ENCODE data around the gene SETD6.
"Not testable (repeated sequence)": the region's sequence is repeated elsewhere in the genome, so short reads cannot be mapped to it uniquely, and the experiment has no call there.

The SETD6 gene, protein sequence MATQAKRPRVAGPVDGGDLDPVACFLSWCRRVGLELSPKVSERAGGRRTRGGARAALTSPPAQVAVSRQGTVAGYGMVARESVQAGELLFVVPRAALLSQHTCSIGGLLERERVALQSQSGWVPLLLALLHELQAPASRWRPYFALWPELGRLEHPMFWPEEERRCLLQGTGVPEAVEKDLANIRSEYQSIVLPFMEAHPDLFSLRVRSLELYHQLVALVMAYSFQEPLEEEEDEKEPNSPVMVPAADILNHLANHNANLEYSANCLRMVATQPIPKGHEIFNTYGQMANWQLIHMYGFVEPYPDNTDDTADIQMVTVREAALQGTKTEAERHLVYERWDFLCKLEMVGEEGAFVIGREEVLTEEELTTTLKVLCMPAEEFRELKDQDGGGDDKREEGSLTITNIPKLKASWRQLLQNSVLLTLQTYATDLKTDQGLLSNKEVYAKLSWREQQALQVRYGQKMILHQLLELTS

DNA sequence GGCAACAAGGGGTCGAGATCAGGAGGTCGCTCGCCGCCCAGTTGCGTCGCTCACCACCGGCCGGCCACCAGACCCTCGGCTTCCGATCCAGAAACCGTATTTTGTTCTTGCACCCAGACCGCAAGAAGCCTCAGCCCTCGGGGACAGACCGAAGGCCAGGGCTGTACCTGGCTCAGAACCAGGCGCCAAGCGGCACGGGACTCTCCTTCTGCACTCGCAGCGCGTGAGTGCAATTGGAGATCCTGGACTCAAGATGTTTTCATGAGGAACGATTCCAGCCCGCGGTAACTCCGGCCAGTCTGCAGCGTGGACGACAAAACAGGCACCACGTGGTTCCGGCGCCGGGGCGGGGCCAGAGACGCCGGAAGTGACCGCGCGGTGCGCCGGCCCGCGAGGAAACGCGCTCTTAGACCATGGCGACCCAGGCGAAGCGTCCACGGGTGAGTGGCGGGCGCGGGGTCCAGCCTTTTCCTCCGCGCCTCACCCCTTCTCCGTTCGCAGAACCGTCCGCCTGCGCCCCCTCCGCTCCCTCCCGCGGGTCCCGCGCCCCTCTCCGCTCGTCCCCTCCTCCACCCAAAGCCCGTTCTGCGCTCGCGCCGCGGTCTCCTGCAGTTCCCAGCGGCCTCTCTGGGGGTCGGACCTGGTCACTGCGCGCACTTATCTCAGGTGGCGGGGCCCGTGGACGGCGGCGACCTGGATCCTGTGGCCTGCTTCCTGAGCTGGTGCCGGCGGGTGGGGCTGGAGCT lies at the start of gene SETD6:
Gene SETD6, plus strand, starts transcription at position 393 of the 746 bp plus-strand sequence. Its CDS starts 21 bp downstream, at position 414.
- DNase-seq, result no peak

DNA sequence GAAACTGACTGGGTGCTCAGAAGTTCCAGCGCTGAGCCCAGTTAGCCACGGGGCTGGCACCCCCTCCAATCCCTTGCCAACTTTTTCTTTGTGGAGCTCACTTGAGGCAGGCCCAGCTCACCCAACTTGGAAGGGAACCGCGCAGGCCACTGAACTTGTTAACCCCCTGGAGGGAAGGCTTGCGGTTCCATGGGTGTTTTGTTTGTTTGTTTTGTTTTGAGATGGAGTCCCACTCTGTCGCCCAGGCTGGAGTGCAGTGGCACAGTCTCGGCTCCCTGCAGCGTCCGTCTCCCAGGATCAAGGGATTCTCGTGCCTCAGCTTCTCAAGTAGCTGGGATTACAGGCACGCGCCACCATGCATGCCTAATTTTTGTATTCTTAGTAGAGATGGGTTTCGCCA lies 49.5 kb upstream of the SETD6 start:
- DNase-seq, result no peak

DNA sequence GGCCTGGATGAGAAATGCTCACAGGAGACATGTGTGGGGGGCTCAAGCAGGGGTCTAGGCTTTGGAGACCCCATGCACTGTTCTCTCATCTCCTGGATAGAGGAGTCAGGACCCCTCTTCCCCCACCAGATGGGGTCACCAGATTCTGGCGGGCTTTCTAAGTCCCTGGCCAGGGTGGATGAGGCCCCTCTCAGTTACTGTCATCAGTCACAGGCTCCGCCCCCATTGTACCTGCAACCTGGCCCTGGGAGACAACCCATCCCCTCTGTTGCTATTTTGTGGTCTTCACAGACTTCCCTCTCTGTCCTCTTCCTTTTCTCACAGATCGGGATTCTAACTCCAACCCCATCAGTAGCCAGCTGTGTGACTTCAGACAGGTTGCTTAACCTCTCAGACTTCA lies 48.9 kb upstream of the SETD6 start:
- no peak for DNase-seq

DNA sequence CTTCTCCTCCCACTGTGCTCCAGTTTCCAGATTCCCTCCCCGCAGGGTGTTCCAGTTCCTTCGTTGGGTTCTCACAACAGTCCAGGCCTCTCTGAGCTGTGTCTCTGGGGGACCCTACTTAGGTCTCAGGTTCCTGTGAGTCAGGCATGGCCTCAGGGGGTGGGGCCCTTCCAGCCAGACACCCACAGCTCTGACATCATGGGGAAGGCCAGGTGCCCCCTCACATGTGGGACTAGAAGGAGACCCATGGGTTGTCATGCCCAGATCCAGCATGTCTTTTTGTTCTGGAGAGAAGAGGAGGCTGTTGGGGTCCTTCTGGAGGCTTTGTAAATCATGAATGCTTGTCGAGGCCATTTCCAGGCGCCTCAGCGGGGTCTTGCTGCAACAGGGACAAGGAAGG lies 47.4 kb upstream of the SETD6 start:
- no peak for DNase-seq

DNA sequence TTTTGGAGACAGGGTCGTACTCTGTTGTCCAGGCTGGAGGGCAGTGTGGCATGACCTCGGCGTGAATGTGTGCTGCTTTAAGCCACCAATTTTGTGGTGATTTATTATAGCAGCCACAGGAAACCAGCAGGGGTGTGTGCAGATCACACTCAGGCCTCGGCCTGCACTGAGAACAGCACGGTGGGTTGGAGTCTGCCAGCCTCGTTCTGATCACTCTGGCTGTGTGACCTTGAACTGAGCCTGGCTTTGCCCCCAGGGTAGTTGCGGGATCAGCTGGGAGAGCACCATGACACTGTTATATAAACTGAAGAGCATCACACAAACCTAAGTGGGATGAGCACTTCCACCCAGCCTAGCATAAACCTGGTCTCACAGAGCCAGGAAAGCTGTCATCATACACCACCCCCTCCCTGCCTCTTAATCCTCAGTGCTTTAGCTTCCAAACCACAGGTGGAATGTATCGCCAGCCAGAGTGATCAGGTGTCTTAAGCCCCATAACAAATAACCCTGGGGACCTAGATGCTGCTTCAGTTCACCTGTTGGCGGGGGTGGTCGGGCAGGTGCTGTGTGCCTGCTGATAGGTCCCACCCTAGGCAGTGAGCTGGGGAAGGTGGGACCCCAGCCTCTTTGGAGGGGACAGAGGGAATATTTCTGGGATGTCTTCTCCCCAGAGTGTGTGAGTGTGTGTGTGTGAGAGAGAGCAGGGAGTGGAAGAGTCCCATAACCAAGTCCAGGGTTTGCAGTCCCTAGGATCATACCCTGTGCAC lies 43.9 kb upstream of the SETD6 start:
- no peak for DNase-seq

DNA sequence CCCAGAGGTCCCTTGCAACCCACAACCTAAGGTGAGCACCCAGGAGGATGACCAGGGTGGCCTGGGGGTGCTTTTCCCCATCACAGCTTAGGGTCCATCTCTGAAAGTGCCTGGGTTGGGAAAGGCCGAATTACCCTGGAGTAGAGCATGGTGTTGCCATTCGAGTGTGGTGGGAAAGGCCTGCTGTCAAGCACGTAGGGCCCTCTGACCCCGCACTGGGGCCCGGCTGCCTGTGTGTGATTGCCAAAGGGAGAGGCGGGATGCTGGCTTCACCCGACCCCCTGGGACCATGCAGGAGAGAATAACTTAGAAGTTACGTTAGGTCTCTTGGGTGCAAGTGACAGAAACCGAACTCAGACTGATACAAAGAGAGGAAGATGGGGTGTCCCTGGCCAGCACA lies 43.1 kb upstream of the SETD6 start:
- no peak for DNase-seq

DNA sequence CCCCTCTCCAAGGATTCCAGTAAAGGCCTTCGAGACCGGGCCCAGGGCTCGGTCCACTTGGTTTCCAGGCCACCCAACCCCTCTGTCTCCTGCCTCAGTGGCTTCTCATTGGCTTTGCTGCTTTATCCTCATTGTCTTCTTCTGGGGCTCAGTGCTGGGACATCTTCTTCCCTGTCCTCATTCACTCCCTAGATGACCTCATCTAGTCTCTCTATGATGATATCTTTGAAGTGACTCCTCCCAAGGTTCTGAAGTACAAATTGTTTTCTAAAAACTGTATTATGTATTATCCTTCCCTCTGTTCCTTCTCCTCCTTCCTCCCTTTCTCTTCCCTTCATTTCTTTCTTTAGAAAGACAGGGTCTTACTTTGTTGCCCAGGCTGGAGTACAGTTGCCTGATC lies 42.5 kb upstream of the SETD6 start:
- no peak for DNase-seq

DNA sequence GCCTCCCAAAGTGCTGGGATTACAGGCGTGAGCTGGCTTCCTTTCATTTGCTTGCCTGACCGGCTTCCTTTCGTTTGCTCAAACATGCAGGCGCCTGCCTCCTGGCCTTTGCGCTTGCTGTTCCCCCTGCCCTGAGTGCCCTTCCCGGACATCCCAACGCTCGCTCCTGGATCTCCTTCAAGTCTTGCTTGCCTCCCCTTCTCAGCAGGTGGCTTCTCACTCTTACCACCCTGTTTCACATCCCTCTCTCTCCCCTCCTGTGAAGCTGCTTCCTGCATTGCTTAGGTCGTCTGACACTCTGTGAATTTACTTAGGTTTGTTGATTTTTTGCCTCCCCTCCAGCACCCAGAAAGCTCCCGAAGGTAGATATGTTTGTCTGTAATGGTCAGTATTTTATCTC lies 41.0 kb upstream of the SETD6 start:
- DNase-seq, result no peak

DNA sequence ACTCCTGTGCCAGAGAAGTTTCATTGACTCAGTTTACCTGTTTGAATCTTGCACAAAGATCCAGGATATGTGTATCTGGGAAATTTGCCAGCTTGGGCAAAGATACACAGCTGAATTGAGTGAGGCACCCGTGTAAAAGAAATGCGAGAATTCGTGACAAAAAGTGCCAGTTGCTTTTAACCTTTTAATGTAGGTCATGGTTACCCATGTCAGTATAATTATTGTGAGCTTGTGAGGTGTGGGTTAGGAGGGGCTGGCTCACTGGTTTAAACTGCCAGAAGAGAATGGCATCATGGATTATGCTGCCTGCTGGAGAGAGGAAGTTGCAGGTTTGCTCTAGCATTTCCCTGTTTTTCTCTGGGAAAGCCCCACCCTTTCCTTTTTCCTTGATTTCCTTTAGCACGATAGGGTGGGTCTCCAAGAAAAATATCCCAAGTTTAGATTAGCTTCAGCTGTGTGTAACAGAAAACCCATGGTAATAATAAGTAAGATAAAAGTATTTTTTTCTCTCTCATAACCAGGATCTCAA lies 40.2 kb upstream of the SETD6 start:
- no peak for DNase-seq

DNA sequence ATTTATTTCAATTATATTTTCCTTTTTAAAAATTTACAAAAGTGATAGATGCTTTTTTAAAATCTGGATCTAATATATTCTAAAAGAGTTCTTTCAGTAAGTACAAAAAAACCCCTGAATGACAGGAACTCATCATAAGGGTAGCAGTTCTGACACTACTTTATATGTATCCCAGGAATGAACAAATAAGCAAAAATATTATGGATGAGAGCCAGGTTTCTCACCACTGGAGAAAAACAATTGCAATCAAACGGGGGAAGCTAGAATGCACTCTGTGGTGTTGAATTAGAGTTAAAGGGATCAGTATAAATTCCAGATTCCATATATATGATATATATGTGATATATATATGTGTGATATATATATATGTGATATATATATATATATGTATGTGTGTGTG lies 38.5 kb upstream of the SETD6 start:
- DNase-seq, result no peak

DNA sequence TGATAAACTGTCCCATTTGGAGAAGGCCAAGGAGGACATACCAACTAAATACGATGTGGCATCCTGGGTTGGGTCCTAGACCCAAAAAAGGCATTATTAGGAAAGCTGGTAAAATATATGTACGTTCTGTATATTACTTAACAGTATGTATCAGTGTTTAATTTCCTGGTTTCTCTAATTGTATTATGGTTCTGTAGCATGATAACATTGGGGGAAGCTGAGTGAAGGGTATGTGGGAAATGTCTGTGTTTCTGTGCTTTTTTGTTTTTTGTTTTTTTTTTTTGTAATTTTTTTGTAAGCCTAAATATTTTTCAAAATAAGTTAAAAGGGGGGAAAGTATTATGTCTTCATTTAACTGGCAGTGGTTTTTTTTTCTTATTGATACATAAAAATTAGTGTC lies 36.9 kb upstream of the SETD6 start:
- no peak for DNase-seq

DNA sequence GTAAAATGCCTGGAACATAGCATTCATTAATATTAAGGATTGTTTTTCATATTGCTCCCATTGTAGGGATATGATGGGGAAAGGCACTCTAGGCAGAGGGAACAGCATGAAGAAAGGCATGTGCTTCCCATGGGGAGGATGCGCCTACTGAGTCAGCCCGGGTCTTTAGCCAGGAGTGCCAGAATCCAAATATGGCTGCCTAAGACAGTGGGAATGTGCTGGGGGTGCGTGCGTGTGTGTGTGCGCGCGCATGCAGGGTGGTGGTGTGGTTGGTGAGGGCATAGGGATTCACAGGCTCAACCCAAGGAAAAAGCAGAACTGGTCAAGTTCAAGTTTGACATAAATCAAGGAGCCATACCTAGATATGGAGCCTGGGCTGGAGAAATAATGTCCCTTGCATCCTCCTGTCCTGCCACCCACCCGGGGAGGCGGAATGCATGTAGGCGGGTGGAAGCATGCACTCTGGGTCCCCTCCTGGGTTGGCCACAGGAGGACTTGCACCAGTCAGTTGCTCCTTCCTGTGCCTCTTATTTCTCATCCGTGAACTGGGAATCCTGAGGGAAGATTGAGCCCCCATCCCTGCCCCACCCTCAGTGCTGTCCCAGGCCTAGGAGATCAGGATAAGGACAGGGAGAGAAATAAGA lies 34.0 kb upstream of the SETD6 start:
- DNase-seq, result no peak

DNA sequence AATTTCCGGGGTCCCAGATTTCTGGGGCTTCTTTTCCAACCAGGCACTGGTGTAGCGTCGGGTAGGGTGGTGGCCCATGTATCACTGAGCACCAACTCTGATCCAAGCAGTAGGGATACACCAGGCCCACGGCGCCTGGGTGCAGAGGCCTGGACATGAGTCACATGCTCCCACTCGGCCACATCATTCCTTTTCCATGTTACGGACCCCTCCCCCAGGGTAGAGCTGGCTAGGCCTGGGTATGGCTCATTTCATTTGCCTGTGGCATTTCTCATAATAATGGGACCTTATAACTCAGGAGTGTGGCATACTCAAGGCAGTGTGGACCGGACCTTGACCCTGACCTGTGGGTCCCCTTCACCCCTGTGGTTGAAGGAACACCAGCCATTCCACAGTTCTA lies 33.4 kb upstream of the SETD6 start:
- DNase-seq, result no peak

DNA sequence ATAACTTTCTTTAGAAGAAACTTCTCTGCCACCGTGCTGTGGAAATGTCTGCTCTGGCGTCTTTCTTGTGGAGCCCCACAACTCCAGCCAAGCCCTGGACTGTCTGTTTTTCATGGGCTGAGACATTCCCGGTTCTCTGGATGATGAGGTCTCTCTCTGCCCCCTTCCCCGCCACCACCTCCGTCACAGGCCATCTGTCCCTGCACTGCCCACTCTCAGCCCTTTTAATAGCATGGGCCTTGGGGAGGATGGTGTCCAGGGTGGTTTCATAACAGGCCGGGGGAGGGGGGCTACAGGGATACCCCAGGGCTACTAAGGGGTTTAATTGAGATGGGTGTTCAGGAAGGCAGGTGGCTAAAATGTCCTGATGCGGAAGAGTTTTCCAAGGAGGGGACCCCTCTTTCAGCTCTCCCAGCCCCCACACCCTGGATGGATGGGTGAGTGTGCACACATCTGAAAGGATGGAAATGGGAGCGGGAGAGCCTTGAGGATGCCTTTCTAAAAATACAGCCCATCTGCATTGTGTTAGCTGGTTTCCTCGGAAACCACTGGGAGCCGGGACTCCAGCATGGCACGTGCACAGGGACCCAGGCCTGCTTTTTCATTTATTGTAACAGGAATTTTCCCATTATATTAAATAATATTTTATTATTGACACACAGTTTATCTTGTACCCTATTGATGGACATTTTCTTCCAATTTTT lies 30.0 kb upstream of the SETD6 start:
- DNase-seq, result no peak

DNA sequence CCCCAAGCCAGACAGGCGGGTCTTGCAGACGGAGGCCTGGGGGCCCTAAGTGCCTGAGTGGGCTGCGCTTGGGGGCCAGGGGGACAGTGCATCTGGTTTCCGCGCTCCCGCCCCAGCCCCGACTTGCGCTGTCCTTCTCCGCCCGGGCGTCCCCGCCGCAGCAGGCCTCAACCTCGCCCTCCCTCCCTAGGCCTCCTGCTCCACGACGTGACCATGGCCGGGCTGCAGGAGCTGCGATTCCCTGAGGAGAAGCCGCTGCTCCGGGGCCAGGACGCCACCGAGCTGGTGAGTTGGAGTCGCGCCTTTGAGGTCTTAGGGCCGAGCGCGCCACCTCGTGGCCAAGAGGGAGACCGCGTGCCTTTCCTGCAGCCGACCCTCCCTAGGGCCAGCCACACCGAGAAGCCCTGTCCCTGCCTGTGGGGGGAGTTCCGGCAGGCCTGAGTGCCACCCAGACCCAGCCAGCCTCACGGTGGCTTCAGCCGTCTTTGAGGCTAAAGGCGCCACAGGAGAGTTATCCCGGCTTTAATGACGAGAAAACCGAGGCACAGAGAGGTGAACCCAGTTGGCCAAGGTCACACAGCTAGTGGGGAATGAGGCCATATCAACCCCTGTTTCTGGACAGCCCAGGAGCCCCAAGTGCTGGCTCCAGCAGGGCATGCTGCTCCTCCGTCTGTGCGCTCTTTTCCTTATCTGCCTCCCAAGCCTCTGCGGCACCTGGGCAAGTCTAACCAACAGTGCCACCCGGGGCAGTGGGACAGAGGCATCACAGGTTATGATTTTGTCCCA lies 27.6 kb upstream of the SETD6 start:
- no peak for DNase-seq

DNA sequence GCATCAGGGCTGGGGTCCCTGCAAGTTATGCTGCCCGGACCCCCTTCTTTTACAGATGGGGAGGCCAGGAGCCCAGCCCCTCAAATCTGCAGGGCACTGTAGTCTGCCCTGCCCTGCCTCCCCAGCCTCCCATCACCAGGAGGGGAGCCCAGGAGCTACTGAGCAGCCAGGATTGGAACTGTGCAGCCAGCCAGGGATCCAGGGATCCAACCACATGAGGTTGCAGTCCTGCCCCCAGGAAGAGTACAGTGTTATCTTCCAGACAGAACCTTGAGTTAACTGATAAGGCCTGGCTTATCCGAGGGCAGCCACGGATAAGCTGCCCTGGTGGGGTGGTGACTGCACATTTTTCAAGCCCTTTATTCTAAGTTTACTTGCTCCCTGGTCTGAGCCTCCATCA lies 26.8 kb upstream of the SETD6 start:
- no peak for DNase-seq

DNA sequence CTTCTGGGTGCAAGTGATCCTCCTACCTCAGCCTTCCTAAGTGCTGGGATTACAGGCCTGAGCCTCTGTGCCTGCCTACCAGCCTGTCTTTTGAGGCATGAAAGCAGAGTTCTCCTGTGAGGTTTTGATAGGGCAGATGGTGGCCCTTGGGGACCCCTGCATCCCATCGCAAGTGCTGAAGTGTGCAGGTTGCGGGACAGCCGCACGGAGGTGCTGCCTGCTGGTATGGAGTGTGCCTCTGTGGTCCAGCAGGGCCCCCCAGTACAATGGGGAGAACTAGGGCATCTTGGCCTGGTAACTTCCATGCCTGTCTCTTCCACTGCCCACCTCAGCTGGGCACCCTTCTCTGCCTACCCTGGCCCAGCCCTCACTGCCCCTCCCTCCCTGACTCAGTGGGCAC lies 25.3 kb upstream of the SETD6 start:
- no peak for DNase-seq

DNA sequence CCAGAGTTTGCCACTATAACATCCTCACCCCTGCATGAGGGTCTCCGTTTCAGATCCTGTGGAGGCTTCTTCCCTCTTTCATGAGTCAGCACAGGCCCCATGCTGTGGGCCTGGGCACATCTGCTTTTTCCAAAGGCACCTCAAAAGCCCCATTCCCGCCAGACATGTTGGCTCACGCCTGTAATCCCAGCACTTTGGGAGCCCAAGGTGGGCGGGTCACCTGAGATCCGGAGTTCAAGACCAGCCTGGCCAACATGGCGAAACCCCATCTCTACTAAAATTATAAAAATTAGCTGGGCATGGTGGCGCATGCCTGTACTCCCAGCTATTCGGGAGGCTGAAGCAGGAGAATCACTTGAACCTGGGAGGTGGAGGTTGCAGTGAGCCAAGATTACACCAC lies 24.8 kb upstream of the SETD6 start:
- not testable (repeated sequence) for DNase-seq

DNA sequence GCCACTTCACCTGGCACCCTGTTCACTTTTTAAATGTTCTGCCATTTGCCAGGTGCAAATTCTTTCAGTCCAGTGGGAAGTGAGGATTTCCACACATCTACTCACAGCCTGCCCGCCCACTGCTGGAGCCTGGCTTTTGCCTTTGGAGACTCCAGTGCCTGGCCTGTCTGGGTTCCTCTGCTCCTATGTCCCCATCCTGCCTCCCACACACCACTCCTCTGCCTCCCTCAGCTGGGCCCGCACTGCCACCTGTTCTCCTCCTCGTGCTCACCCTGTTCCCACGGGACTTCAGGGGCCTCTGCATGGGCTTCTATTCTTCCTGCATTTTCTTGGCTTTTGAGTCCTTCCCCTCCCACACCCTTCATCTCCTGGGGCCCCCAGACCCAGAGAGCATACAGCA lies 23.3 kb upstream of the SETD6 start:
- DNase-seq, result no peak

DNA sequence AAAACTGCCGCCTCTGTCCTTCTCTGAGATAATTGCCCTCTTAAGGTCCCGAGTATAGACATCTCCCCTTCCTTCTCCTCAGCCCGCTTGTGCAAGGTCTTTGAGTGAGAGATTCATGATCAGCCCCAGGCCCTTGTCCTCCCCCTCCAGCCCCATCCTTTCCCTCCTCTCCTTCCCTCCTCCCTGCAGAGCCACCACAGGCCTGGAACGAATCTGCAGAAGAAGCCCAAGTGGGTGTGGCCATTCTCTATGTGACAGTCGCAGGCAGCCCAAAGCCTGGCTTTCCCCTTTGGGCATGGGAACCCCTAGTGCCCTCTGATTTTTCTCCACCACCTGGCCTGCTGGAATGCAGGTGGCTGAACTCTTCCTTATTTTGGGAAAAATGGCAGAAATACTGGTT lies 22.6 kb upstream of the SETD6 start:
- DNase-seq, result no peak

DNA sequence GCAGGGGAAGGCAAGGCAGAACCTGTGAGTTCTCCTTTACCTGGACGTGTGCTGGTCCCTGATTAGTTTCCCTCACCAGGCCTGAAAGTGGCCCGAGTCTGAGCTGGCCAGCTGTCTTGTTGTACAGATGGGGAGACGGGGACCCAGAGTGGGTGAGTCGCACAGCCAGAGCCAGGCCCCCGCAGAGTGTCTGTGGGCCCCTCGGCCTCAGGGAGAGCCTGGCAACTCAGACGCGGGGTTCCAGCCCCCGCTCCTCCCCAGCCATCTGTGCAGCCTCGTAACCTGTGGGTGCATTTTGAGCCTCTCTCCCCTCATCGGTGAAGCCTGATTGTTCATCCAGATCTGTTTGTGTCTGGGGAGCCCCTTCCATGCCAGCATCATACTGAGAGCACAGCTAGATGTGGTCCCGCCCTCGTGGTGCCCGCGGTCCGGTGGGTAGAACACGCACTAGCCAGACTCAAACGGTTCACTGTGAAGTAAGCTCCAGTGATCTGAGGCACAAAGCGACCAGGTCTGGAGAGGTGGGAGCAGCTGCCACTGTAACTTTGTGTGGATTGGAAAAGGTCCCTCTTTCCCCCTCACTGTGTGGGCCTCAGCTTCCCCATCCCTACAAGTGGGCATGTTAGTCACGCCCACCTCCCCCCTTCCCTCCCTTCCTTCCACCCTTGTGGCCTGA lies 21.4 kb upstream of the SETD6 start:
- no peak for DNase-seq
